H9 (cell line): ENCODE results near the gene SS18L1. TPM values are rescaled to one million over a fixed set of nuclear protein-coding genes. Genes with fewer than 3 reads are reported as not detected.

ENCODE experiments used
- DNase-seq: peaks from one replicate; pipeline ENCODE4 v3.0.0-alpha.2; 2017
- H2AFZ ChIP-seq: one replicate; pipeline ENCODE4 v1.6.1; 2013; ENCODE audit warnings: mild to moderate bottlenecking, low read length, control low read depth, moderate library complexity
- H2AK5ac ChIP-seq: 2 replicates; pipeline ENCODE4 v1.6.1; 2013; ENCODE audit warnings: low read length, control low read depth, mixed read lengths; ENCODE audit not compliant: insufficient read length
- H2BK120ac ChIP-seq: one replicate; pipeline ENCODE4 v1.6.1; 2013; ENCODE audit warnings: low read depth, mild to moderate bottlenecking, low read length, control low read depth, inconsistent platforms; ENCODE audit not compliant: poor library complexity, severe bottlenecking
- H2BK12ac ChIP-seq: 2 replicates; pipeline ENCODE4 v1.6.1; 2013; ENCODE audit warnings: low read length, control low read depth, mixed read lengths, low read depth; ENCODE audit not compliant: insufficient read length
- H2BK15ac ChIP-seq: 2 replicates; pipeline ENCODE4 v1.6.1; 2013; ENCODE audit warnings: low read depth, low read length, control low read depth
- H2BK20ac ChIP-seq: one replicate; pipeline ENCODE4 v1.6.1; 2013; ENCODE audit warnings: low read depth, mild to moderate bottlenecking, low read length, control low read depth, inconsistent platforms; ENCODE audit not compliant: poor library complexity, severe bottlenecking
- H2BK5ac ChIP-seq: 2 replicates; pipeline ENCODE4 v1.6.1; 2013; ENCODE audit warnings: low read length, control low read depth, mixed read lengths; ENCODE audit not compliant: insufficient read length
- H3K14ac ChIP-seq: 2 replicates; pipeline ENCODE4 v1.6.1; 2013; ENCODE audit warnings: low read length, control low read depth; ENCODE audit not compliant: insufficient read depth
- H3K18ac ChIP-seq: 2 replicates; pipeline ENCODE4 v1.6.1; 2013; ENCODE audit warnings: low read depth, mild to moderate bottlenecking, mixed read lengths, low read length, control low read depth; ENCODE audit not compliant: insufficient read length
- H3K23ac ChIP-seq: 2 replicates; pipeline ENCODE4 v1.6.1; 2013; ENCODE audit warnings: low read length, control low read depth, mixed read lengths, low read depth; ENCODE audit not compliant: insufficient read length
- H3K23me2 ChIP-seq: 2 replicates; pipeline ENCODE4 v1.6.1; 2013; ENCODE audit warnings: low read depth, mild to moderate bottlenecking, mixed read lengths, low read length, control low read depth; ENCODE audit not compliant: insufficient read length, poor library complexity, severe bottlenecking
- H3K27ac ChIP-seq: 2 replicates; pipeline ENCODE4 v1.5.1; 2013; ENCODE audit warnings: low read length, control low read depth, mixed read lengths, low read depth; ENCODE audit not compliant: insufficient read length
- H3K27me3 ChIP-seq: 2 replicates; pipeline ENCODE4 v1.6.1; 2013; ENCODE audit warnings: low read length, control low read depth, inconsistent platforms; ENCODE audit not compliant: insufficient read depth
- H3K4ac ChIP-seq: 2 replicates; pipeline ENCODE4 v1.6.1; 2013; ENCODE audit warnings: low read depth, mild to moderate bottlenecking, control low read depth, inconsistent platforms, low read length, moderate library complexity
- H3K4me1 ChIP-seq: 2 replicates; pipeline ENCODE4 v1.6.1; 2013; ENCODE audit warnings: low read length, control low read depth, inconsistent platforms; ENCODE audit not compliant: insufficient read depth
- H3K4me2 ChIP-seq: 2 replicates; pipeline ENCODE4 v1.6.1; 2013; ENCODE audit warnings: low read length, control low read depth, mixed read lengths; ENCODE audit not compliant: insufficient read length, insufficient read depth
- H3K56ac ChIP-seq: 2 replicates; pipeline ENCODE4 v1.6.1; 2013; ENCODE audit warnings: low read depth, mild to moderate bottlenecking, mixed read lengths, low read length, control low read depth; ENCODE audit not compliant: insufficient read length
- H3K79me1 ChIP-seq: 2 replicates; pipeline ENCODE4 v1.6.1; 2013; ENCODE audit warnings: low read depth, mild to moderate bottlenecking, moderate library complexity, low read length, control low read depth, inconsistent platforms; ENCODE audit not compliant: insufficient read depth, poor library complexity, severe bottlenecking
- H3K79me2 ChIP-seq: 2 replicates; pipeline ENCODE4 v1.6.1; 2013; ENCODE audit warnings: low read length, control low read depth, inconsistent platforms; ENCODE audit not compliant: insufficient read depth
- H3K9ac ChIP-seq: 2 replicates; pipeline ENCODE4 v1.6.1; 2013; ENCODE audit warnings: low read length, control low read depth, mixed read lengths; ENCODE audit not compliant: insufficient read length; ENCODE audit errors: extremely low read depth
- H3K9me3 ChIP-seq: one replicate; pipeline ENCODE4 v1.6.1; 2013; ENCODE audit warnings: low read depth, low read length, inconsistent platforms; ENCODE audit not compliant: control insufficient read depth
- H3T11ph ChIP-seq: one replicate; pipeline ENCODE4 v1.6.1; 2013; ENCODE audit warnings: mild to moderate bottlenecking, low read length, control low read depth, inconsistent platforms
- H4K20me1 ChIP-seq: one replicate; pipeline ENCODE4 v1.6.1; 2013; ENCODE audit not compliant: control insufficient read depth, insufficient read length, insufficient read depth
- H4K5ac ChIP-seq: 2 replicates; pipeline ENCODE4 v1.6.1; 2013; ENCODE audit warnings: low read depth, mild to moderate bottlenecking, mixed read lengths, low read length, control low read depth; ENCODE audit not compliant: insufficient read length
- H4K8ac ChIP-seq: replicated peaks from 2 replicates; pipeline ENCODE4 v1.6.1; 2013; ENCODE audit warnings: low read length, control low read depth, mixed read lengths, low read depth; ENCODE audit not compliant: insufficient read length
- H4K91ac ChIP-seq: 2 replicates; pipeline ENCODE4 v1.6.1; 2013; ENCODE audit warnings: low read depth, mild to moderate bottlenecking, moderate library complexity, mixed read lengths, low read length, control low read depth; ENCODE audit not compliant: insufficient read length
- H3K27ac Mint-ChIP-seq, 3 experiments: 2 replicates in 2 of 3; 3 replicates in 1 of 3; pipeline ENCODE4 v1.8.0; 2020 to 2021; ENCODE audit warnings: mixed read lengths in 3 of 3, mild to moderate bottlenecking in 1 of 3, moderate library complexity in 1 of 3
- H3K27me3 Mint-ChIP-seq: 2 replicates; pipeline ENCODE4 v1.8.0; 2021; ENCODE audit warnings: low read depth, mild to moderate bottlenecking, moderate library complexity, mixed read lengths
- H3K36me3 Mint-ChIP-seq, 3 experiments: 2 replicates in 2 of 3; 3 replicates in 1 of 3; pipeline ENCODE4 v1.8.0; 2020 to 2021; ENCODE audit warnings: low read depth in 3 of 3, mixed read lengths in 3 of 3; ENCODE audit not compliant: insufficient read depth in 1 of 3
- H3K4me1 Mint-ChIP-seq, 2 experiments: 2 replicates each; pipeline ENCODE4 v1.8.0; 2020; ENCODE audit warnings: mixed read lengths in 2 of 2
- H3K4me3 Mint-ChIP-seq, 2 experiments: 2 replicates in 1 of 2; 3 replicates in 1 of 2; pipeline ENCODE4 v1.8.0; 2020 to 2021; ENCODE audit warnings: mild to moderate bottlenecking in 2 of 2, mixed read lengths in 2 of 2, moderate library complexity in 1 of 2
- H3K9me3 Mint-ChIP-seq, 2 experiments: 2 replicates in 1 of 2; 3 replicates in 1 of 2; pipeline ENCODE4 v1.8.0; 2020; ENCODE audit warnings: mild to moderate bottlenecking in 2 of 2, mixed read lengths in 2 of 2, moderate library complexity in 1 of 2
- WGBS: extraction: QIAGEN DNeasy Blood & Tissue Kit; methylation state at CpG from one replicate; pipeline ENCODE4 v1.1.7; 2013; ENCODE audit warnings: missing lambda C conversion rate, low lambda C conversion rate, mixed read lengths; ENCODE audit not compliant: insufficient read length; ENCODE audit errors: extremely low coverage; 5-methylcytosine and 5-hydroxymethylcytosine counted together
- total RNA-seq: library from RNA; stranded (reverse); gene quantifications from 2 replicates; pipeline ENCODE4 v1.2.1, GENCODE V29; 2021
- TF ChIP-seq, protein P1 (sequence below): fragments of 200-600 bp; sonication (generic); conservative IDR thresholded peaks from 3 replicates; pipeline ENCODE4 v1.8.0; 2021; ENCODE audit warnings: antibody characterized with exemption, mild to moderate bottlenecking

Gene SS18L1
- total RNA-seq, 1 experiment from 2014 or later, result 22.2 TPM

DNA sequence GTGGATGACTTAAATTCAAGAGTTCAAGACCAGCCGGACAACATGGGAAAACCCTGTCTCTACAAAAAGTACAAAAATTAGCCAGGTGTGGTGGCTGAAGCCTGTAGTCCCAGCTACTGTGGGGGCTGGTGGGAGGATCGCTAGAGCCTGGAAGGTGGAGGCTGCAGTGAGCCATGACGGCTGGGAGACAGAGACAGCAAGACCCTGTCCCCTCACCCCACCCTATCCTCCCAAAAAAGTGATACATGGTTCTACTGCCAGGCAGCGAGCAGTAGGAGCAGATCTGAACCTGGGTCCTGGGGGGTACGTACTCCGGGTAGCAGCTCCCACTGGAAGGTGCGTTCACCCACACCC lies 2.5 kb upstream of the SS18L1 start:
- Histone ChIP-seq H3K79me1 (peaks cover 5% of the 10 kb centered on the region), H3K56ac (no peak overlapping the region), H3K9me3 (no peaks in the 10 kb centered on the region), H2BK120ac (no peak overlapping the region), H2BK5ac (no peak overlapping the region), H4K20me1 (no peaks in the 10 kb centered on the region), H2BK12ac (no peak overlapping the region), H3K79me2 (peaks cover 30% of the 10 kb centered on the region), H3K14ac (no peak overlapping the region), H3K18ac (no peak overlapping the region), H3K27ac (no peak overlapping the region), H3K4me1 (no peaks in the 10 kb centered on the region), H2AFZ (no peak overlapping the region), H2BK15ac (no peak overlapping the region), H3T11ph (no peak overlapping the region), H2BK20ac (no peak overlapping the region), H3K4ac (no peak overlapping the region), H3K4me2 (no peak overlapping the region), H3K23me2 (peaks cover 7% of the 10 kb centered on the region), H3K9ac (no peak overlapping the region), H2AK5ac (no peak overlapping the region), H4K8ac (no peak overlapping the region), H4K5ac (no peak overlapping the region), H4K91ac (no peak overlapping the region), H3K23ac (no peak overlapping the region), H3K27me3 (no peaks in the 10 kb centered on the region)
- no peaks in the 10 kb centered on the region; a peak in 1 of 5 replicates for H3K9me3 Mint-ChIP-seq
- H3K36me3 Mint-ChIP-seq, result peaks cover 43 to 67% (median 56%) of the 10 kb centered on the region in 3 experiments; a peak in 6 of 7 replicates
- no peaks in the 10 kb centered on the region for H3K27me3 Mint-ChIP-seq
- TF ChIP-seq, protein P1, sequence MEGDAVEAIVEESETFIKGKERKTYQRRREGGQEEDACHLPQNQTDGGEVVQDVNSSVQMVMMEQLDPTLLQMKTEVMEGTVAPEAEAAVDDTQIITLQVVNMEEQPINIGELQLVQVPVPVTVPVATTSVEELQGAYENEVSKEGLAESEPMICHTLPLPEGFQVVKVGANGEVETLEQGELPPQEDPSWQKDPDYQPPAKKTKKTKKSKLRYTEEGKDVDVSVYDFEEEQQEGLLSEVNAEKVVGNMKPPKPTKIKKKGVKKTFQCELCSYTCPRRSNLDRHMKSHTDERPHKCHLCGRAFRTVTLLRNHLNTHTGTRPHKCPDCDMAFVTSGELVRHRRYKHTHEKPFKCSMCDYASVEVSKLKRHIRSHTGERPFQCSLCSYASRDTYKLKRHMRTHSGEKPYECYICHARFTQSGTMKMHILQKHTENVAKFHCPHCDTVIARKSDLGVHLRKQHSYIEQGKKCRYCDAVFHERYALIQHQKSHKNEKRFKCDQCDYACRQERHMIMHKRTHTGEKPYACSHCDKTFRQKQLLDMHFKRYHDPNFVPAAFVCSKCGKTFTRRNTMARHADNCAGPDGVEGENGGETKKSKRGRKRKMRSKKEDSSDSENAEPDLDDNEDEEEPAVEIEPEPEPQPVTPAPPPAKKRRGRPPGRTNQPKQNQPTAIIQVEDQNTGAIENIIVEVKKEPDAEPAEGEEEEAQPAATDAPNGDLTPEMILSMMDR, result no peak
- DNase-seq, result no peak
- H3K4me1 Mint-ChIP-seq, result peaks cover 24 to 29% of the 10 kb centered on the region in 2 experiments
- H3K27ac Mint-ChIP-seq, result peak overlapping the region; percentile 1 to 46 (median 44); a peak in 4 of 7 replicates
- no CpG with 5 or more reads among the region's 7 CpGs for WGBS
- H3K4me3 Mint-ChIP-seq, result peak overlapping the region; percentile 33 to 84; a peak in 3 of 5 replicates
